Kasumi-1 (cell line): Measurements from ENCODE around the gene COL10A1.

Experiments used
- DNase-seq, 2 experiments: peaks; one replicate each; lab custom pipeline; 2025; lab: John Stamatoyannopoulos, UW

Gene COL10A1

GRCh38 chr6:116126032-116126431 lies at the start of gene COL10A1:
COL10A1 (minus strand) TSS chr6:116126132; CDS start chr6:116125492, 640 bp downstream.
- no peak for DNase-seq

DNA sequence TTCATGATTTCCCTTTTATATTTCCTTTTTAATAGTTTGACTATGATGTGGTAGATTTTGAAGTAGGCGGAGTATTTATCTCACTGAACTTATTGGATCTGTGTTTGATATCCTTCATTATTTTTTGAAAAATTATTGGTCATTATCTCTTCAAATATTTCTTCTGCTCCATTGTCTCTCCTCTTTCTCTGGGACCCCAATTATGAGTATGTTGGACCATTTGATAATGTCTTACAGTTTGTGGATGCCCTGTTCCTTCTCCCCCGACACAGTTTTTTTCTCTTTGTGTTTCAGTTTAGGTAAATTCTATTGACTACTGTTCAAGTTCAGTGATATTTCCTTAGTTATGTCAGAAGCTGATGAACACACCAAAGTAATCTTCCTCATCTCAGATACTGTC lies 49.4 kb upstream of the COL10A1 start:
- DNase-seq = no peak

DNA sequence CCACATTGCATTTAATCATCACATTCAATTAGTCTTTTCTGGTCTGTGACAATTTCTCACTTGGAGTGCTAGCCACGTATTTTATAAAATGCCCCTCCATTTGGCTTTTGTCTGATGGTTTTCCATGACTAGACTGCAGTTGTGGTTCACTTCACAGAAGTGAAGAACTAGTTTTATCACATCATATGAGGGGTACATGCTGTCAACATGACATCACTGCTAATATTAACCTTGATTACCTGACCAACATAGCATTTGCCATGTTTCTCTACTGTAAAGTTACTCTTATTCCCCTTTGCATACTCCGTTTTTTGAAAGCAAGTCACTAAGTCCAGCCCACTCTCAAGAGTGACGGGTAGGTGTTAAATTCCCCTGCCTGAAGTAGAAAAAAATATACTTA lies 48.0 kb upstream of the COL10A1 start:
- no peak for DNase-seq

DNA sequence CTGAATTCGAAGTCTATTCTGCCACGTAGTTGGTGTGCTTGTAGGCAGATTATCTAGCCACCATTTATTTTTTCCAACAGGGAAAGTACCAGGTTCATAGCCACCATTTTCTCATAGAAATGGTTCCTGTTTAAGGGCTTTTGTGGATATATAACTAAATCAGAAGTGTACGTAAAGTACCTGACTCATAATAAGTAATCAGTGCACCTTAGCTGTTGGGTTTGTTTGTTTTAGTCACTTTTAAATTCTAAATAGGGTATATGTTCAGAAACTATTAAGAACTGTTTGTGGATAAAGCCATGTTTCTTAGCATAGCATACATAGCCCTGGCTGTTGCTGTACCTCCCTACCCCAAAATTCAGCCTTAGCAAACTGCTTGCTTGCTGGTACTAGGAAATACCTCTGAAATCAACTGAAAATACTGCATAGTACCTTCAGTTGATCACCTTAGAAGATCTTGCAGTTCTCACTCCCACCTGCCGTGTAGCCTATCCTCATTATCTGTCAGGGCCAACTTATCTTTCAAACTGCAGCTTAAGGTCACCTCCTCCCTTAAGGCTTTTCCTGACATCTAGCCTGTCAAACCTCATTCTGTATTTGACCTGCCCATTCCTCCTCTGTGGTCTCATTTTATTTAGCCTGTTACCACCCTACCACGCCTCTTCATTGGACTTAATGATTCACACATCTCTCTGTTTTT lies 44.6 kb upstream of the COL10A1 start:
- no peak for DNase-seq

GRCh38 chr6:116169880-116170279 lies 43.9 kb upstream of the COL10A1 start:
- no peak for DNase-seq

GRCh38 chr6:116168148-116168547 lies 42.2 kb upstream of the COL10A1 start:
- no peak for DNase-seq

- DNase-seq = no peak
These were observed 40.4 kb upstream of the COL10A1 start for GRCh38 chr6:116166369-116166768.

- DNase-seq = no peak
These were observed 39.7 kb upstream of the COL10A1 start for GRCh38 chr6:116165596-116165995.

- DNase-seq = no peak
These were observed 34.0 kb upstream of the COL10A1 start for GRCh38 chr6:116159782-116160524.

GRCh38 chr6:116158641-116159040 lies 32.7 kb upstream of the COL10A1 start:
- no peak for DNase-seq

DNA sequence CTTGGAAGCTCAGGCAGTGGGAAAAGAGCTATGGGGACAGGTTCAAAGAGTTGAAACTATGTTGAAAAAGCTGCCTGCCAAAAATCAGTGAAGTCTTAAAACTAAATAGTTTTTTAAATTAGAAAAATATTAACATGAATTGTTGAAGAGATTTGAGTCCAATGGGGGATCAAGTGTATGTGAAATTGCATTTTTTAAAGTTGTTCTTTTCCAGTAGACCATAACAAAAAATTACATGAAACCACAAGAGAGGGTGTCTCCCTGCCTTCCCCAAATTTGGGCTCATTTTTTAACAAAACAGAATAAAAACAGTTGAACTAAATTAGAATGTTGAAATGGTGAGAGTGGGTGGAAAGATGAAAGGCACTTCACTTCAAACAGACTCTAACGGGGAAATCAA lies 31.5 kb upstream of the COL10A1 start:
- no peak for DNase-seq

GRCh38 chr6:116156405-116157326 lies 30.7 kb upstream of the COL10A1 start:
- DNase-seq = no peak

- no peak for DNase-seq
These were observed 29.0 kb upstream of the COL10A1 start for GRCh38 chr6:116154887-116155286.

DNA sequence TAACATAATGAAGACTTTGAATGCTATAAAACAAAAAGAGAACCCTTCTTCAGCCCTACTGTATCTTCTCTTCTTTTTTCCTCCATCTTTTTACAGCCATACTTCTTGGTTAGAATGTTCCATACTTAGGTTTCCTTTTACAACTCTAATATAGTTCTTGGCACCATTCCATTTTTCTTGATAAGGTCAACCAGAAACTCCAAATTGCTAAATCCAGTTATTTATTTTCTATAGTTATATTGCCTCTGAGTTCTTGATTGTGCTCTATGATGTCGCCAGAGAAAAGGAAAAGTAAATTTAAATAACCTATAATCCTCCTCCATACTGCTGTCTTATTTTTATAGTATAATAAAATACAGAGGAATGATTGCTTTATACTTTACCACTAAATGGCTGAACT lies 26.7 kb upstream of the COL10A1 start:
- DNase-seq = no peak

GRCh38 chr6:116145803-116146675 lies 20.1 kb upstream of the COL10A1 start:
- DNase-seq = no peak

GRCh38 chr6:116144605-116145004 lies 18.7 kb upstream of the COL10A1 start:
- DNase-seq = no peak

- DNase-seq = no peak
These were observed 14.0 kb upstream of the COL10A1 start for GRCh38 chr6:116139917-116140316.

GRCh38 chr6:116136933-116137340 lies 11.0 kb upstream of the COL10A1 start:
- DNase-seq = no peak

DNA sequence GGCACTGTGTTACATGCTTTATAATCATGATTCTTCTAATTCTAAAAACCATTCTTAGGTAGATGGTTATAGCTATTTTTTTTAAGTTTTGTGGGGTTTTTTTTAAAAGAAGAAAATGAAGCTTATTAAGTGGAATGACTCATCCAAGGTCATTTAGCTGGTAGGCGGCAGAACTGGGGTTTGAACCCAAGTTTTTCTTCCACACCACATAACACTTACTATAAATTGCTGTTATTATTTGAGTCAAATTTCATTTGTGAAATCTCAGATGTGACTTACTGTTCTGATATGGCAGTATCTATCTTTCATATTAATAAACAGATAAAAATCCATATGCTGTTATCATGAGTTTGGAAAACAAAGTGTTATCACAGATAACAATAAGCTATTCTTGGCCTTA lies 10.4 kb upstream of the COL10A1 start:
- no peak for DNase-seq

GRCh38 chr6:116133453-116133852 lies 7.5 kb upstream of the COL10A1 start:
- no peak for DNase-seq

DNA sequence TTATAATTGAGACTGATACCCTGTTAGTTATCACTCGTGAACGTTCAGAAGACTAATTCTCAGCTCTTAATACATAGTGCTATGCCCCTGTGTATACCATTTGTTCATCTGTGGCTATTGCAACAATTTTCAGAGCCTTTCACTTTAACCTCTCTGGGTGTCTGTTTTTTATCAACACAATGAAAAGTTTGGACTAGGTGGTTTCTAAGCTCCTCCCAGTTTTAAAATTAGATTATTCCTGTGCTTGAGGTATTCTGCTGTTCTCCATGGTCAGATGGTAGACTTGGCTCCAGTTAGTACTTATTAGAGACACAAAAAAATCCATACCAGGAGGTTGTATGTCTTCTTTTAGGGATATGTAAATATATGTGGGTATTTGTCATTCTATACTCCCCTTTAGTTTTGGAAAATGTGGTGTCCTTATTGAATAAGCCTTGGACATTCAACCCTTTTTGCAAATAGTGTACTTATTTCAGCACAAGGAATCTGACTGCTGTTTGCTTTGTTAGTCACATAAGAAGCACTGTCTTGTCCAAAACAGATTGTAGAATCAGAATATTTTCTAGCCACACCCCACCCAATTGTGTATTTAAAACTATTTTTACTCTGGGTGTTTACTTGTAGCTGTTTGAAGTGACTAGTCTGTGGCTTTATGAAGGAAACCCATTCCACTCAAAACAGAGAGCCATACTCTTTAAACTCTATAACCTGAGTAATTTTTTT lies 2.0 kb upstream of the COL10A1 start:
- no peak for DNase-seq
